Lower leg skin (tissue), 3 donors: ENCODE measurements around the gene ZNF76.

Experiments used
- POLR2A ChIP-seq, 2 donors: fragments of 450-650 bp; IDR thresholded peaks; one replicate each; pipeline ENCODE4 v1.6.1; 2016 to 2017; ENCODE audit warnings: antibody characterized with exemption in 2 of 2, mild to moderate bottlenecking in 1 of 2, moderate library complexity in 1 of 2
- TF ChIP-seq, protein P1 (sequence below), 3 donors: fragments of 450-650 bp; IDR thresholded peaks; one replicate each; pipeline ENCODE4 v1.5.1; 2016; ENCODE audit warnings: antibody characterized with exemption in 3 of 3, mild to moderate bottlenecking in 3 of 3, moderate library complexity in 2 of 3

DNA sequence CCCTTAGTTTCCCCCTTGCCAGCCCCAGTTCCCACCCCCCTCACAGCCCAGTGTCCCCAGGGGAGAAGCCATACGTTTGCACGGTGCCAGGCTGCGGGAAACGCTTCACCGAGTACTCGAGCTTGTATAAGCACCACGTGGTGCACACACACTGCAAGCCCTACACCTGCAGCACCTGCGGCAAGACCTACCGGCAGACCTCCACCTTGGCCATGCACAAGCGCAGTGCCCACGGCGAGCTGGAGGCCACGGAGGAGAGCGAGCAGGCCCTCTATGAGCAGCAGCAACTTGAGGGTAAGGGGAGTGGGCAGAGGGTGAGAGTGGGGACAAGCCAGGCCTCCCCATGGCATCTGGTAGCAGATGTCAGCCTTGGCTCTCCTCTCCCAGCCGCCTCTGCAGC, 33.0 kb downstream of the ZNF76 start:
- TF ChIP-seq, protein P1, sequence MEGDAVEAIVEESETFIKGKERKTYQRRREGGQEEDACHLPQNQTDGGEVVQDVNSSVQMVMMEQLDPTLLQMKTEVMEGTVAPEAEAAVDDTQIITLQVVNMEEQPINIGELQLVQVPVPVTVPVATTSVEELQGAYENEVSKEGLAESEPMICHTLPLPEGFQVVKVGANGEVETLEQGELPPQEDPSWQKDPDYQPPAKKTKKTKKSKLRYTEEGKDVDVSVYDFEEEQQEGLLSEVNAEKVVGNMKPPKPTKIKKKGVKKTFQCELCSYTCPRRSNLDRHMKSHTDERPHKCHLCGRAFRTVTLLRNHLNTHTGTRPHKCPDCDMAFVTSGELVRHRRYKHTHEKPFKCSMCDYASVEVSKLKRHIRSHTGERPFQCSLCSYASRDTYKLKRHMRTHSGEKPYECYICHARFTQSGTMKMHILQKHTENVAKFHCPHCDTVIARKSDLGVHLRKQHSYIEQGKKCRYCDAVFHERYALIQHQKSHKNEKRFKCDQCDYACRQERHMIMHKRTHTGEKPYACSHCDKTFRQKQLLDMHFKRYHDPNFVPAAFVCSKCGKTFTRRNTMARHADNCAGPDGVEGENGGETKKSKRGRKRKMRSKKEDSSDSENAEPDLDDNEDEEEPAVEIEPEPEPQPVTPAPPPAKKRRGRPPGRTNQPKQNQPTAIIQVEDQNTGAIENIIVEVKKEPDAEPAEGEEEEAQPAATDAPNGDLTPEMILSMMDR (IDR thresholded peaks at IDR 0.05), result no peak
- no peak for TF ChIP-seq POLR2A (IDR thresholded peaks at IDR 0.05)
